ENCODE data around the gene JARID2. TPM values are rescaled to one million over a fixed set of nuclear protein-coding genes. Genes with fewer than 3 reads are reported as not detected.

Gene JARID2
- total and polyA plus RNA-seq, 12 donors, result 2.3 to 11.6 (median 8.7) TPM

- H3K36me3 ChIP-seq, result no peaks in the 10 kb centered on the region
- peak in 2 of 8 donors; percentile 32 to 77 for ATAC-seq
- no peaks in the 10 kb centered on the region for H3K9me3 ChIP-seq
- H3K27me3 ChIP-seq, result no peaks in the 10 kb centered on the region
- no peak for DNase-seq
- TF ChIP-seq, protein P1, sequence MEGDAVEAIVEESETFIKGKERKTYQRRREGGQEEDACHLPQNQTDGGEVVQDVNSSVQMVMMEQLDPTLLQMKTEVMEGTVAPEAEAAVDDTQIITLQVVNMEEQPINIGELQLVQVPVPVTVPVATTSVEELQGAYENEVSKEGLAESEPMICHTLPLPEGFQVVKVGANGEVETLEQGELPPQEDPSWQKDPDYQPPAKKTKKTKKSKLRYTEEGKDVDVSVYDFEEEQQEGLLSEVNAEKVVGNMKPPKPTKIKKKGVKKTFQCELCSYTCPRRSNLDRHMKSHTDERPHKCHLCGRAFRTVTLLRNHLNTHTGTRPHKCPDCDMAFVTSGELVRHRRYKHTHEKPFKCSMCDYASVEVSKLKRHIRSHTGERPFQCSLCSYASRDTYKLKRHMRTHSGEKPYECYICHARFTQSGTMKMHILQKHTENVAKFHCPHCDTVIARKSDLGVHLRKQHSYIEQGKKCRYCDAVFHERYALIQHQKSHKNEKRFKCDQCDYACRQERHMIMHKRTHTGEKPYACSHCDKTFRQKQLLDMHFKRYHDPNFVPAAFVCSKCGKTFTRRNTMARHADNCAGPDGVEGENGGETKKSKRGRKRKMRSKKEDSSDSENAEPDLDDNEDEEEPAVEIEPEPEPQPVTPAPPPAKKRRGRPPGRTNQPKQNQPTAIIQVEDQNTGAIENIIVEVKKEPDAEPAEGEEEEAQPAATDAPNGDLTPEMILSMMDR (IDR thresholded peaks at IDR 0.05), result no peak
- 60 to 67% methylated on average over 8 of the region's 8 CpGs for WGBS, 2 donors
- intact Hi-C loops (cut with DNase I), result loop anchor here in 6 of 10 donors (5.0 to 10.0 kb wide), 7 partner anchors 40 to 823 kb away; no protein-coding TSS in a partner anchor
- H3K4me3 ChIP-seq, result no peak overlapping the region
- peaks cover 12 to 94% (median 68%) of the 10 kb centered on the region in 9 donors for H3K4me1 ChIP-seq
- H3K27ac ChIP-seq, result peak overlapping the region in 1 of 10 donors; percentile 7
These were observed 11.7 kb downstream of the JARID2 start for GRCh38 chr6:15257357-15258132.

- H3K4me3 ChIP-seq, result no peak overlapping the region
- no peaks in the 10 kb centered on the region for H3K9me3 ChIP-seq
- no peaks in the 10 kb centered on the region for H3K27me3 ChIP-seq
- no peak overlapping the region for H3K27ac ChIP-seq
- no peaks in the 10 kb centered on the region for H3K36me3 ChIP-seq
- intact Hi-C loops (cut with DNase I), result loop anchor here in 6 of 10 donors (5.0 to 10.0 kb wide), 8 partner anchors 38 to 1045 kb away; no protein-coding TSS in a partner anchor
- no peak for ATAC-seq
- DNase-seq, result no peak
- H3K4me1 ChIP-seq, result peaks cover 12 to 91% (median 70%) of the 10 kb centered on the region in 9 donors
- 61 to 74% methylated on average over 1 of the region's 1 CpG for WGBS, 2 donors
- TF ChIP-seq, protein P1 (IDR thresholded peaks at IDR 0.05), result no peak
These were observed 13.9 kb downstream of the JARID2 start for GRCh38 chr6:15259766-15260098.

- Histone ChIP-seq H3K4me3 (no peak overlapping the region), H3K9me3 (no peaks in the 10 kb centered on the region), H3K4me1 (peaks cover 12 to 91% (median 75%) of the 10 kb centered on the region in 9 donors), H3K27ac (no peak overlapping the region), H3K36me3 (no peaks in the 10 kb centered on the region), H3K27me3 (no peaks in the 10 kb centered on the region)
- TF ChIP-seq, protein P1 (IDR thresholded peaks at IDR 0.05), result no peak
- WGBS, 2 donors, result 48 to 51% methylated on average over 4 of the region's 4 CpGs
- no peak for DNase-seq
- intact Hi-C loops (cut with DNase I), result loop anchor here in 3 of 10 donors (10.0 kb wide), 2 partner anchors 365 to 1045 kb away; no protein-coding TSS in a partner anchor
- ATAC-seq, result no peak
These were observed 14.4 kb downstream of the JARID2 start for GRCh38 chr6:15260099-15260821.

- H3K27me3 ChIP-seq, result no peaks in the 10 kb centered on the region
- WGBS, 2 donors, result 81 to 83% methylated on average over 13 of the region's 13 CpGs
- H3K4me3 ChIP-seq, result no peak overlapping the region
- peaks cover 27 to 91% (median 76%) of the 10 kb centered on the region in 9 donors for H3K4me1 ChIP-seq
- intact Hi-C loops (cut with DNase I), result loop anchor here in 3 of 10 donors (10.0 kb wide), 2 partner anchors 361 to 1049 kb away; no protein-coding TSS in a partner anchor
- TF ChIP-seq, protein P1 (IDR thresholded peaks at IDR 0.05), result no peak
- H3K27ac ChIP-seq, result no peak overlapping the region
- H3K36me3 ChIP-seq, result no peaks in the 10 kb centered on the region
- ATAC-seq, result no peak
- DNase-seq, result no peak
- no peaks in the 10 kb centered on the region for H3K9me3 ChIP-seq
These were observed 18.0 kb downstream of the JARID2 start for GRCh38 chr6:15263780-15264374.

All from heart right ventricle (tissue), 16 donors.